Endothelial cell of umbilical vein (primary cell): ENCODE results near the gene C9orf153. TPM values are rescaled to one million over a fixed set of nuclear protein-coding genes. Genes with fewer than 3 reads are reported as not detected.
"Not testable (repeated sequence)": the region's sequence is repeated elsewhere in the genome, so short reads cannot be mapped to it uniquely, and the experiment has no call there.

Experiments
- BruUV-seq: library from RNA; stranded (reverse); fragments of 400-500 nt; replicated peaks from 2 replicates; lab custom pipeline; 2021; lab: Mats Ljungman, UMichigan
- CTCF ChIA-PET: fragments of 300-600, 350-600 bp; sonication (Branson Sonifier 250); formaldehyde crosslinking; loops from one replicate; lab custom pipeline; 2021; ENCODE audit warnings: antibody characterized with exemption, inconsistent platforms; lab: Charles Lee
- POLR2A ChIA-PET: fragments of 300-600, 350-600 bp; sonication (Branson Sonifier 250); formaldehyde crosslinking; loops from one replicate; lab custom pipeline; 2021; ENCODE audit warnings: antibody characterized with exemption, inconsistent platforms; lab: Charles Lee
- DNase-seq: peaks from one replicate; pipeline ENCODE4 v3.0.0-alpha.2; 2011; ENCODE audit warnings: low read depth, low spot score
- FAIRE-seq: peaks from 2 replicates; lab custom pipeline; 2011; peaks lifted over from hg19 to GRCh38; lab: Jason Lieb, UNC
- H2AFZ ChIP-seq: 2 replicates; pipeline ENCODE4 v1.6.0; 2012; ENCODE audit warnings: low read depth, low read length, control low read depth, inconsistent platforms
- H3K27ac ChIP-seq: 2 replicates; pipeline ENCODE4 v1.5.1; 2011; ENCODE audit warnings: low read depth, mild to moderate bottlenecking, control low read depth, low read length, moderate library complexity; ENCODE audit not compliant: insufficient read depth
- H3K27me3 ChIP-seq, 2 experiments: 2 replicates each; pipeline versions ENCODE4 v1.6.0 to v1.6.1; 2011; ENCODE audit warnings: low read length in 2 of 2, mixed read lengths in 1 of 2; ENCODE audit not compliant: control insufficient read depth in 2 of 2, insufficient read depth in 2 of 2
- H3K36me3 ChIP-seq, 2 experiments: 2 replicates in 1 of 2; 3 replicates in 1 of 2; pipeline ENCODE4 v1.5.1; 2011; ENCODE audit warnings: low read length in 2 of 2, mild to moderate bottlenecking in 1 of 2, moderate library complexity in 1 of 2; ENCODE audit not compliant: control insufficient read depth in 2 of 2, insufficient read depth in 2 of 2; ENCODE audit errors: extremely low read depth in 1 of 2
- H3K4me1 ChIP-seq: 3 replicates; pipeline ENCODE4 v1.5.1; 2011; ENCODE audit warnings: mild to moderate bottlenecking, low read length; ENCODE audit not compliant: control insufficient read depth, insufficient read depth; ENCODE audit errors: extremely low read depth
- H3K4me2 ChIP-seq: 2 replicates; pipeline ENCODE4 v1.6.1; 2011; ENCODE audit warnings: low read length, control low read depth, mixed read lengths; ENCODE audit not compliant: insufficient read depth
- H3K4me3 ChIP-seq, 3 experiments: fragments of 200-600 bp in 1 of 3; sonication (generic), shearing (Covaris generic) in 1 of 3; replicated peaks in 1 of 3; 2 replicates each; pipeline ENCODE4 v1.5.1; 2011 to 2016; ENCODE audit warnings: control low read depth in 3 of 3, low read length in 3 of 3, mild to moderate bottlenecking in 2 of 3, inconsistent platforms in 1 of 3, low read depth in 1 of 3, moderate library complexity in 1 of 3; ENCODE audit not compliant: insufficient read depth in 1 of 3
- H3K79me2 ChIP-seq: 2 replicates; pipeline ENCODE4 v1.6.0; 2012; ENCODE audit warnings: low read length, inconsistent platforms; ENCODE audit not compliant: control insufficient read depth, insufficient read depth
- H3K9ac ChIP-seq: replicated peaks from 2 replicates; pipeline ENCODE3; 2011; ENCODE audit warnings: low read length, control low read depth; ENCODE audit not compliant: insufficient read depth; ENCODE audit errors: extremely low read depth
- H3K9me1 ChIP-seq: replicated peaks from 3 replicates; pipeline ENCODE4 v1.6.0; 2011; ENCODE audit warnings: mild to moderate bottlenecking, low read length; ENCODE audit not compliant: control insufficient read depth, insufficient read depth; ENCODE audit errors: extremely low read depth
- H3K9me3 ChIP-seq: replicated peaks from 2 replicates; pipeline ENCODE4 v1.5.1; 2012; ENCODE audit warnings: low read length, inconsistent platforms; ENCODE audit not compliant: control insufficient read depth, insufficient read depth
- H4K20me1 ChIP-seq: replicated peaks from 2 replicates; pipeline ENCODE3; 2011; ENCODE audit warnings: mild to moderate bottlenecking, low read length; ENCODE audit not compliant: control insufficient read depth, insufficient read depth; ENCODE audit errors: extremely low read depth
- EZH2 ChIP-seq: IDR thresholded peaks from 2 replicates; pipeline ENCODE4 v1.6.1; 2012; ENCODE audit warnings: borderline replicate concordance, low read depth, mild to moderate bottlenecking, moderate library complexity, low read length, inconsistent platforms; ENCODE audit not compliant: severe bottlenecking
- FOS ChIP-seq: IDR thresholded peaks from 2 replicates; pipeline ENCODE4 v1.6.1; 2011; ENCODE audit warnings: mild to moderate bottlenecking, low read length, moderate library complexity, borderline replicate concordance; ENCODE audit not compliant: insufficient read depth
- GATA2 ChIP-seq: IDR thresholded peaks from 2 replicates; pipeline ENCODE4 v1.7.0; 2011; ENCODE audit warnings: low read depth, mild to moderate bottlenecking, moderate library complexity, mixed read lengths, low read length; ENCODE audit not compliant: insufficient read length, insufficient read depth
- JUN ChIP-seq: IDR thresholded peaks from 2 replicates; pipeline ENCODE4 v1.6.1; 2011; ENCODE audit warnings: borderline replicate concordance, low read depth; ENCODE audit not compliant: insufficient read length, insufficient read depth
- MYC ChIP-seq: IDR thresholded peaks from one replicate; pipeline ENCODE4 v1.6.1; 2011; ENCODE audit warnings: mild to moderate bottlenecking, low read depth, low read length
- POLR2A ChIP-seq: IDR thresholded peaks from 2 replicates; pipeline ENCODE4 v1.6.1; 2012; ENCODE audit warnings: low read depth, mild to moderate bottlenecking, control low read depth, low read length
- POLR2AphosphoS5 ChIP-seq: IDR thresholded peaks from 2 replicates; pipeline ENCODE4 v1.6.1; 2012; ENCODE audit warnings: low read depth, mild to moderate bottlenecking, control low read depth, low read length, moderate library complexity; ENCODE audit not compliant: insufficient read depth
- dilution Hi-C: fragments of 300-500 bp; cut with MboI; formaldehyde crosslinking; loops from one replicate; pipeline ENCODE4 v1.15.0; 2019; ENCODE audit warnings: low sequenced_read_pairs; ENCODE audit not compliant: extremely low pct_ligation_motif_present
- intact Hi-C: fragments of 100-400 bp; cut with micrococcal nuclease; formaldehyde crosslinking; loops from one replicate; pipeline ENCODE4 v1.10.0; 2022
- polyA plus RNA-seq, 4 experiments: library from polyadenylated mRNA; depleted of rRNA in 3 of 4; stranded (reverse) in 3 of 4; unstranded in 1 of 4; fragments of >200 nt; gene quantifications; 2 replicates each; pipeline versions ENCODE4 v1.2.1 to v1.2.3, GENCODE V29; 2011 to 2012; ENCODE audit warnings: missing spikeins in 1 of 4
- total RNA-seq: library from RNA; stranded (reverse); gene quantifications from 2 replicates; pipeline ENCODE4 v1.2.3, GENCODE V29; 2021
- TF ChIP-seq, protein P1 (sequence below), 2 donors: IDR thresholded peaks; 1 replicate in 1 of 2; 2 replicates in 1 of 2; pipeline ENCODE4 v1.5.1; 2011; ENCODE audit warnings: low read length in 2 of 2, mild to moderate bottlenecking in 2 of 2, moderate library complexity in 2 of 2, control low read depth in 1 of 2, inconsistent platforms in 1 of 2, low read depth in 1 of 2; ENCODE audit not compliant: insufficient read depth in 1 of 2; ENCODE audit errors: extremely low read depth in 1 of 2
- TF ChIP-seq, protein P2 (sequence below): IDR thresholded peaks from 2 replicates; pipeline ENCODE4 v1.6.1; 2011; ENCODE audit not compliant: insufficient read depth, insufficient read length

The C9orf153 gene
- total and polyA plus RNA-seq, 2 donors (not counting 3 experiments of a cell fraction or from before 2014, with no cell fraction given): 0.66 TPM; not detected in 1

DNA sequence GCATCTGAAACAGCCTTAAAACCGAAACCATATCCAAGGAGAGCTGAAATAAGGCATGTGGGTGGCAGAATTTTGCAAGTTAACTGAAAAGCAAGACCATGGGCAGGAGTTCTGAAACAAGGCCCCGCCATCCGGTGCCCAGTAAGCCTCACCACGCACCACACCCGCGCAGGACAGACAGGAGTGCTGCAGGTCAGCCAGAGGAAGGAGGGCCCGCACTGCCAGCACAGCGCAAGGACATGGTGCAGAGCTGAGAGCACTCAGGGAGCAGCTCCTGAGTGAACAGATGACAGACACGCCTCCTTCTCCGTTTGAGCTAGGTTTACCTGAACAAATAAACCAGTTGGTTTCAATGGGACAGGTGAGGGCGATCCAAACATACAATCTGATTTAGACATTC is 39.4 kb upstream of the C9orf153 start:
- H3K9me1 ChIP-seq: no peaks in the 10 kb centered on the region
- H3K27ac ChIP-seq: no peak overlapping the region
- no peak overlapping the region for H3K4me2 ChIP-seq
- POLR2A ChIA-PET: no interaction called here
- TF ChIP-seq, protein P1, sequence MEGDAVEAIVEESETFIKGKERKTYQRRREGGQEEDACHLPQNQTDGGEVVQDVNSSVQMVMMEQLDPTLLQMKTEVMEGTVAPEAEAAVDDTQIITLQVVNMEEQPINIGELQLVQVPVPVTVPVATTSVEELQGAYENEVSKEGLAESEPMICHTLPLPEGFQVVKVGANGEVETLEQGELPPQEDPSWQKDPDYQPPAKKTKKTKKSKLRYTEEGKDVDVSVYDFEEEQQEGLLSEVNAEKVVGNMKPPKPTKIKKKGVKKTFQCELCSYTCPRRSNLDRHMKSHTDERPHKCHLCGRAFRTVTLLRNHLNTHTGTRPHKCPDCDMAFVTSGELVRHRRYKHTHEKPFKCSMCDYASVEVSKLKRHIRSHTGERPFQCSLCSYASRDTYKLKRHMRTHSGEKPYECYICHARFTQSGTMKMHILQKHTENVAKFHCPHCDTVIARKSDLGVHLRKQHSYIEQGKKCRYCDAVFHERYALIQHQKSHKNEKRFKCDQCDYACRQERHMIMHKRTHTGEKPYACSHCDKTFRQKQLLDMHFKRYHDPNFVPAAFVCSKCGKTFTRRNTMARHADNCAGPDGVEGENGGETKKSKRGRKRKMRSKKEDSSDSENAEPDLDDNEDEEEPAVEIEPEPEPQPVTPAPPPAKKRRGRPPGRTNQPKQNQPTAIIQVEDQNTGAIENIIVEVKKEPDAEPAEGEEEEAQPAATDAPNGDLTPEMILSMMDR (IDR thresholded peaks at IDR 0.05; ENCODE audit: extremely low read depth in 1 of 2, insufficient read depth in 1 of 2, low read depth in 1 of 2, low read length in 2 of 2): no peak
- TF ChIP-seq POLR2A (no peak), JUN (no peak), MYC (no peak), GATA2 (no peak), FOS (no peak), EZH2 (no peak), POLR2AphosphoS5 (no peak)
- TF ChIP-seq, protein P2, sequence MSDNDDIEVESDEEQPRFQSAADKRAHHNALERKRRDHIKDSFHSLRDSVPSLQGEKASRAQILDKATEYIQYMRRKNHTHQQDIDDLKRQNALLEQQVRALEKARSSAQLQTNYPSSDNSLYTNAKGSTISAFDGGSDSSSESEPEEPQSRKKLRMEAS: no peak
- BruUV-seq: no TSS peak
- FAIRE-seq: no peak
- no peaks in the 10 kb centered on the region for H3K27me3 ChIP-seq
- no peaks in the 10 kb centered on the region for H3K79me2 ChIP-seq
- peaks cover 5% of the 10 kb centered on the region for H3K4me1 ChIP-seq
- CTCF ChIA-PET: interaction anchor here (0.8 to 1.6 kb wide), 3 partner anchors 8 to 97 kb away, joined by 3 to 4 read pairs (median 4); no protein-coding TSS in a partner anchor
- peaks cover 19 to 20% of the 10 kb centered on the region in 2 experiments for H3K36me3 ChIP-seq
- H4K20me1 ChIP-seq: no peaks in the 10 kb centered on the region
- no peak for DNase-seq
- H3K9me3 ChIP-seq: no peaks in the 10 kb centered on the region
- dilution Hi-C loops: no loop called here
- no peak overlapping the region for H2AFZ ChIP-seq
- H3K9ac ChIP-seq: no peak overlapping the region
- intact Hi-C loops: no loop called here
- no peak overlapping the region for H3K4me3 ChIP-seq

DNA sequence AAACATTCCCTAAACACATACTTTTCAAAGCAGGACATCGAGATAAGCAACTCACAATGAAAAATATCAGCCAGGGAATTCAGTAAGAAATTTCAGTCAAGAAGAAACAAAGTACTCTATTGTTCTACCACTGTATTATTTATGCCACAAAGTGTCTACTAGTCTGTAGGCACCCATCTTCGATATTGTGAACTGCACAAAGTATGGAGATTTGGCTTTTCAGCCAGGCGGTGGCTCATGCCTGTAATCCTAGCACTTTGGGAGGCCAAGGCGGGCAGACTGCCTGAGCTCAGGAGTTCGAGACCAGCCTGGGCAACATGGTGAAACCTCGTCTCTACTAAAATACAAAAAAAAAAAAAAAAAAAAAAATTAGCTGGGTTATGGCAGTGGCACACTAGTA is 30.9 kb upstream of the C9orf153 start:
- H3K79me2 ChIP-seq, H3K4me3 ChIP-seq, H2AFZ ChIP-seq, POLR2A ChIA-PET, H3K4me1 ChIP-seq, H3K9me1 ChIP-seq, H3K9me3 ChIP-seq, H3K4me2 ChIP-seq, H3K27ac ChIP-seq, H3K36me3 ChIP-seq, H3K27me3 ChIP-seq, H3K9ac ChIP-seq, dilution Hi-C loops, FAIRE-seq, intact Hi-C loops, H4K20me1 ChIP-seq, BruUV-seq, DNase-seq: not testable (repeated sequence)
- CTCF ChIA-PET: interaction anchor here (0.7 kb wide), 1 partner anchor 9 kb away, joined by 3 read pairs; no protein-coding TSS in a partner anchor
